Measurements from ENCODE around the gene AKIRIN1.

- TF ChIP-seq CTCF (IDR thresholded peaks at IDR 0.05) (no peak), POLR2A (IDR thresholded peaks at IDR 0.05) (no peak)
These were observed 56.5 kb downstream of the AKIRIN1 start for GRCh38 chr1:39047374-39048229.
